OCI-M2 (cell line): ENCODE results near the gene NUP93.

Source experiments
- DNase-seq: peaks from one replicate; lab custom pipeline; 2025; ENCODE audit not compliant: unreplicated experiment; lab: John Stamatoyannopoulos, UW

Gene NUP93

DNA sequence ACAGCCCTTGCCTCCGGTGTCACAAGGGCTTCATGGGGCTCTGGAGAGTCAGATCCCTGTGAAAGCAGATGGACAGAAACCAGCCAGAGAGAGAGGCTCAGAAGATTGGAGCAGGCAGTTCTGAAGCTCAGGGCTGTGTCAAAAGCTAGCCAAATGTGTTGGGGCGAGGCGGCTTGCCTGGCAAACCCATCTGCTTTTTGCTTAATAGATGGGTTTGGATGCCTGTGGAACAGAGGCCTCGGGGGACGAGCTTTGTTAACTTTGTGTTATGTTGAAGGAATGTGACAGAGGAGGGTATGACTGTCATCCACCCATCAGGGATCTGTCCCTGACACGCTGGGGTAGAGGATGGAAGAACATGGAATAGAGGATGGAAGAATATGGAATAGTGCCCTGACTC lies 114.1 kb downstream of the NUP93 start:
- DNase-seq: no peak

DNA sequence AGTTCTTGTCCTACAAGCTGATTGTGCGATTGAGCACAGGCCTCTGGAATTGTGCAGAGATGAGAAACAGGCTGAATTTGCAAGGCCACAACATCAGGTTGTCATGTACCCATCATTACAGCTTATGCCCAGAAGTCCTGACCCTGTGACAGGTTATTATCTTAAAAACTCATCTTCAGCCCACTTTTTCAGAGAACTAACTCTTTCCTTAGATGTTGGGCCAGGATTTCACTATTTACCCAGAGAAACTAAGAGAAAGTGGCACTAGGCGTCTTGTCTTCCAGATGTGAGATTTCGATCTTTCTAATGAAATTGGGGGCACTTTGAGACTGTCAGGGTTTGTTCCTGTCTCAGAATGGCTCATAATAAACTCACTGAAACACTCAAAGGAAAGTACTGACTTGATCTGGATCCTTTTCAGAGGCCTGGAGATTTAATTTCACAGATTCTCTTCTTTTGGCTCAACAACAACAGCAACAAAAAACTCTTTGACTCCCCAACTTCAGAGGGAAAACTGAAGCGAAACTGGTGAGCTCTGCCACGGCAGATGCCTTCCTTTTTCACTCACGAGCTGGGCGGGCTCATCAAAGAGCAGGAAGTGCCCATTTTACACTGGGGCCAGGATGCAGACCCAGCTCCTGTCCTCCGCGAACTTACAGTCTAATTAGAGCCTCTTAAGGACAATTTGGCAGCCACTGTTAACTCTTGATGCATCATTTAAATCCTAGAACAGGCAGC lies 117.4 kb downstream of the NUP93 start:
- no peak for DNase-seq

GRCh38 chr16:56848029-56848936 lies 118.4 kb downstream of the NUP93 start:
- no peak for DNase-seq

DNA sequence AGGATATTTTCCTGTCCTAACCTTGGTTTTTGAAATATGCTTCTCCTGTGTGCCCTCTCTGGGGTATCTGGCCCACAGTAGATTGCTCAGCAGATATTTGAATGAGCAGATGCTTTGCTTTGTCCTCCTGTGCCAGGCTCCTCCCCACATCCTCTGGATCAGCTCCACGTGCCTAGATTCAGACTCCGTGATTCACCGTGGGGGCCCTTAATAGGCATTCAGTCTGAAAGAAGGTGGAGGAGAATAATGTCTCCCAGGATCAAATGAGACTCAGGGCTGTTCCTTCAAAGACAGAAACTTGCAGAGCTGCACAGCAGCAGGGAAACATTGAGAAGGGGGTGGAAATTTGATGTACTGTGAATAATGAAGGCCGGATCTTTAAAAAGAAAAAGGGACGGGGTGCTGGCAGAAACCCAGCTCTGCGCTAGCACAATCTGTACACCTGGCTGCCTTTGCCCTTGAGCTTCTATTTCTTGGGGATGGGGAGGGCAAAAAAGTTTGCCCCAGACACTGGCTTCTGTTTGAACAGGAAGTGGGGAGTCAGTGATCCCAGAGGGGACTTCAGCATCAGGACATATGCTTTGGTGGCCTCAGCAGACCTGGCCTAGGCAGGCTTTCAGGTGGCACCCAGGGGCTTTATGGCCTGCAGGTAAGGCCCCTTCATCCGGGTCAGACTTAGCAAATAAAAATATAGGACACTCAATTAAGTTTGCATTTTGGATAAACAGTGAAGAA lies 119.2 kb downstream of the NUP93 start:
- no peak for DNase-seq

DNA sequence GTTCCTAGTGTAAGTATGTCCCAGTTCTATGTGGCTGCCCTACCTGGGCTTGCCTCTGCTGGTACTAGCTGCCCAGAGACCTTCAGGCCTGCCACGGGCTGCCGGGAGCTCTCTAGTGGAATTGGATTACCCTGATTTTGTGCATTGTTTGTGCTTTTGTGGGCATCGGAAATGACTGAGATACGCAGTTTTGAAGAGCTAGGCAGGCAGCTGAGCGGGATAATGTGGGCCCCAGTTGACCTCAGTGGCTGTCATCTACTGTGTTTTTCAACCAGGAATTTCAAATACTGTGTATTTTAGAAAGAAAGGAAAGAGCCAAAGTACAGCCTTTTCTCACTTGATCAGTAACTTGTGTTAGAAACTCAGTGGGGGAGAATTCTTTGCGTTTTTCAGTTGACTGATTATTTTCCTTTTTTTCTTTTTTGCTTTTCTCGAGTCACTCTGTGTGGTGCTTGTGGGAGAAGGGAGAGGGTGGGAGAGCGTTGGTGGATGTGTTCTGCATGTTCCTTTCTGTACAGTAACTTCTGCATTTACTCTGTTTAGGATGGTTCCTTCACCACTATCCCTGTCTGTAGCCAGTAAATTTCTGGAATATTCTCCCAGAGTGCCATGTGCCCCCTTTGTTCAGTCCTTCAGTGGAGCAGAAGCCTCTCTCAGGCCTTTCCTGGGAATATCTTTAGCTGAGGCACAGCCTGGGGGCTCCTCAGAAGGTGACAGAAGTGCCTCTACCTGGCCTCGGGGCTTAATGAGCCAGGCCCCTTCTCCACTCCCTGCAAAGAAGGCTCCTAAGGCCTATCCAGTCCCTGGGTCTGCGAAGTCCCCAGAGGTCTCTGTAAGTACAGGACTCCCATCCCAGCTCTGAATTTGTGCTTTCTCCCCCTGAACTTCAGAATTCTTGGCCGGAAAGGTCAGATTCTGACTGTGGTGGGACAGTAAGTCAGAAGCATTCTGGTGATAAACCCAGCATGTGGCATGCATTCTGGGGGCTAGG lies 120.1 kb downstream of the NUP93 start:
- no peak for DNase-seq

- no peak for DNase-seq
Observed at GRCh38 chr16:56851671-56852400, 121.9 kb downstream of the NUP93 start.

GRCh38 chr16:56852401-56852730 lies 122.4 kb downstream of the NUP93 start:
- DNase-seq: no peak

- DNase-seq: no peak
Observed at GRCh38 chr16:56852968-56853367, 123.0 kb downstream of the NUP93 start.

- no peak for DNase-seq
Observed at GRCh38 chr16:56855201-56855600, 125.3 kb downstream of the NUP93 start.

DNA sequence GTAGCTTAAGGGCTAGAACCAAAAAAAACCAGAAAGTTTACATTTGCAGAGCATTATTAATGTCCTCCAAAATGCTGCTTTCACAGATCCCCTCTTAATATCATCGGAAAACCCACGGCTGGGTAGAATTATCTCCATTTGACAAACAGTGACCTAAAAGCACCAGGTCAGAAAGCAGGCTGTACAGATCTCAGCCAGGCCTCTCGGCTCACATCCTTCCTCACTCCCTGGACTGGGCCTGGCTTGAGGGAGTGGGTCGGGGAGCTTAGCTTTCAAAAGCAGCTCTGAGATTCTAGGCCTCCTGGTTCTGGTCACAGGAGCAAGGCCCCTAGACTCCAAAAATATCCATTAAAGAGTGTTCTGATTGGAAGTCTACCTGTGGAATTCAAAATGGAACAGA lies 126.0 kb downstream of the NUP93 start:
- DNase-seq: no peak

GRCh38 chr16:56856876-56857447 lies 127.0 kb downstream of the NUP93 start:
- no peak for DNase-seq

DNA sequence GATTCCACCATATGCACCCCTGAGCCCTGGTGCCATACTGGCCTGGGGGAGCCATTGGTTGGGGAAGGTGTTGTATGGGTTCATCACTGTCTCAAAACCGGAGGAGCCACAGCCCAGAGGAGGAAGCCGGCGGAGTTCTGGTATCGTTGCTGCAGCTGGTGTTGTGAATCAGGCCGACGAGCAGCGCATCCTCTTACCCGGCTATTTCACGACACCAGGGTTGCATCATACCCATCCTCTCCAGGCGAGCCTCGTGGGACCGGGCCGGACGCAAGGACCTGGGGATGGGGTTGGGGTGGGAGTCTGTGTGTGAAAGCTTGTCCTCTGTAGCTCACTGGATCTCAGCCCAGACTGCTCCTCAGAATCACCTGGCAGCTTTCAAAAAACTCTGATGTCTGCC lies 128.4 kb downstream of the NUP93 start:
- DNase-seq: no peak

DNA sequence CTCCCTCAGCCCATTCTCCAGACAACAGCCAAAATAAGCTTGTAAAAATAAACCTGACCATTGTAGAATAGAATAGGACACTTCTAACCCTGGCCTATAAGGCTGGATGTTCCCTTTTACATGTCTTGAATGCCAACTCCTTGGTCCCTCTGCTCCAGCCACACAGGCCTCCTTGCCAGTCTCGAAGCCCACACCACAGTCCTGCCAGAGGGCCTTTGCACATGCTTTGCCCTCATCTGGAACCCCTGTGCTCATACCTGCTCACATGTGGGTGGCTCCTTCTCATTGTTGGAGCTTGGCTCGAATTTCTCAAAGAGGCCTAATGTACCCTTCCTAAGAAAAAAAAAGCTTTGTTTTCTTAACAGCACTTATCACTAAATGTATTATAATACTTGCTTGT lies 129.7 kb downstream of the NUP93 start:
- no peak for DNase-seq

GRCh38 chr16:56860226-56861020 lies 130.5 kb downstream of the NUP93 start:
- no peak for DNase-seq

- DNase-seq: no peak
Observed at GRCh38 chr16:56861092-56861610, 131.2 kb downstream of the NUP93 start.

DNA sequence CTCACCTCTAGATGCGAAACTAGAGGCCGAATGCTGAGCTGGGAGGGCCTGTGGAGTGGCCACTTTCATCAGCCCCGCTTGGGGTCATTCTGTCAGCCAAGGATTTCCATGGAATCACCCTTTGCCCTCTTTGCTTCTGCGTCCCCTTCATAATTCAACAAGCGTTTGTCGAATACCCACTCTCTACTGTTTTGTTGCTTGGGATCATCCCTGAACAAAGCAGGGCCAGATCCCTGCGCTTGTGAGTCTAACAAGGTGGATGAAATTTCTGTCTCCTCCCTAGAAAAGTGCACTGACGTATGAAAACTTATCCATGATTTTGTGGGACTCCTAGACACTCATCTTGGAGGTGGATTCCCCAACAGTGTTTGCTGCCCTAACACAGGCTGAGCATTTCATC lies 131.8 kb downstream of the NUP93 start:
- DNase-seq: no peak

DNA sequence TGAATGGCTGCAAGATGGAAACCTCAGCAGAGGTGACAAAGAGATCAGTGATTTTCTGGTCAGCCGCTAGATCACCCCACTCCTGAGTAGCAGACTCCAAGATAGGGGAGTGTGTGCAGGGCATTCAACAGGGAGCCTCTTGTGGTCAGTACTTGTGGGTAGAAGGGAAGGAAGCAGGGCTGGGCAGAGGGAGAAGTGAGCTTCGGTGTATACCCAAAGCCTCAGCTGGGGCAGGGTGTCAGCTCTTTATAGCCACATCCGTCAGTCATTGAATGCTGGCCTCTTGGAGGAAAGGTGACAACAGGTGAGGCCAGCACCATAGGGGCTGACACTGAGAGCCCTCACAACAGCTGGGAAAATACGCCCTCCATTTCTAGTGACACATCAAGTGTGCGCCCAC lies 132.8 kb downstream of the NUP93 start:
- no peak for DNase-seq

DNA sequence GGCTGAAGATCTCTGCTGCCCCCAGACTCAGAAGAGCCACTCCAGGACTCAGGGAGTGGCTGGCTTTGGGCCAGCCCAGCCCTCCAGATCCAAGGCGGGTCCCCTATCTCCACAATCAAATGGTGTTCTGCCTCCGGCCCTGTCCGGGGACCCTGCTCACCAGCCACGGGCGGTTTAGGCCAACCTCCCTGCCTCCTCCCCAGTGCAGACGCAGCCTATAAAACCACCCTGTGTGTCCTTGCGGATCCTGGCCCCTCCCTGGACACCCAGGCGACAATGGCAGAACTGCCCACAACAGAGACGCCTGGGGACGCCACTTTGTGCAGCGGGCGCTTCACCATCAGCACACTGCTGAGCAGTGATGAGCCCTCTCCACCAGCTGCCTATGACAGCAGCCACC lies 135.0 kb downstream of the NUP93 start, which contains the start of gene SLC12A3:
Gene SLC12A3 (plus strand): TSS at position 248 of the 400 bp plus-strand sequence. CDS start 29 bp downstream, at position 277.
- no peak for DNase-seq
